ENCODE results near the gene LYRM4.

Gene LYRM4

DNA sequence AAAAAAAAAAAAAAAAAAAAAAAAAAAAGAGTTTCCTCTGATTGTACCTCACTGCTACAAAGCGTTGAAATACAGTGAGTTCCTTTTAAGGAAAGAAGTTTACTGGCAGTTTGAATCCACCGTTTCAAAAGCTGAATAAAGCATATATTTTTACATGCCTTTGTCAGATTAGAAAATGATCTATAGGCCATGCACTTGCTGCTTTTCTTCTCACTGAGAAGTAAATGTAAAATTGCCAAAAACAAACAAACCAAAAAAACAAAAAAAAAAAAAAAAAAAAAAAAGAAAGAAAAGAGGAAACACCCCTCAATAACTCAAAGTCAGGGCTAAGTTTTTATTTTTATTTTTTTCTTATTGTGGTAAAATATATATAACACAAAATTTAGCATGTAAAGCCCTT lies 81.9 kb downstream of the LYRM4 start:
- no peak overlapping the region for H3K4me3 ChIP-seq (ENCODE audit: low read depth in 1 of 2, low read length in 1 of 2)
- H3K4me1 ChIP-seq (ENCODE audit: control insufficient read depth in 1 of 2, insufficient read depth in 1 of 2, low read depth in 1 of 2, low read length in 1 of 2), result peaks cover 8 to 19% of the 10 kb centered on the region in 2 experiments
- TF ChIP-seq, protein P1, sequence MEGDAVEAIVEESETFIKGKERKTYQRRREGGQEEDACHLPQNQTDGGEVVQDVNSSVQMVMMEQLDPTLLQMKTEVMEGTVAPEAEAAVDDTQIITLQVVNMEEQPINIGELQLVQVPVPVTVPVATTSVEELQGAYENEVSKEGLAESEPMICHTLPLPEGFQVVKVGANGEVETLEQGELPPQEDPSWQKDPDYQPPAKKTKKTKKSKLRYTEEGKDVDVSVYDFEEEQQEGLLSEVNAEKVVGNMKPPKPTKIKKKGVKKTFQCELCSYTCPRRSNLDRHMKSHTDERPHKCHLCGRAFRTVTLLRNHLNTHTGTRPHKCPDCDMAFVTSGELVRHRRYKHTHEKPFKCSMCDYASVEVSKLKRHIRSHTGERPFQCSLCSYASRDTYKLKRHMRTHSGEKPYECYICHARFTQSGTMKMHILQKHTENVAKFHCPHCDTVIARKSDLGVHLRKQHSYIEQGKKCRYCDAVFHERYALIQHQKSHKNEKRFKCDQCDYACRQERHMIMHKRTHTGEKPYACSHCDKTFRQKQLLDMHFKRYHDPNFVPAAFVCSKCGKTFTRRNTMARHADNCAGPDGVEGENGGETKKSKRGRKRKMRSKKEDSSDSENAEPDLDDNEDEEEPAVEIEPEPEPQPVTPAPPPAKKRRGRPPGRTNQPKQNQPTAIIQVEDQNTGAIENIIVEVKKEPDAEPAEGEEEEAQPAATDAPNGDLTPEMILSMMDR (IDR thresholded peaks at IDR 0.05), result no peak
- H3K27ac ChIP-seq, result no peak overlapping the region
- H3K27me3 ChIP-seq, result no peaks in the 10 kb centered on the region
- no peaks in the 10 kb centered on the region for H3K36me3 ChIP-seq
- H3K9me3 ChIP-seq, result no peaks in the 10 kb centered on the region

DNA sequence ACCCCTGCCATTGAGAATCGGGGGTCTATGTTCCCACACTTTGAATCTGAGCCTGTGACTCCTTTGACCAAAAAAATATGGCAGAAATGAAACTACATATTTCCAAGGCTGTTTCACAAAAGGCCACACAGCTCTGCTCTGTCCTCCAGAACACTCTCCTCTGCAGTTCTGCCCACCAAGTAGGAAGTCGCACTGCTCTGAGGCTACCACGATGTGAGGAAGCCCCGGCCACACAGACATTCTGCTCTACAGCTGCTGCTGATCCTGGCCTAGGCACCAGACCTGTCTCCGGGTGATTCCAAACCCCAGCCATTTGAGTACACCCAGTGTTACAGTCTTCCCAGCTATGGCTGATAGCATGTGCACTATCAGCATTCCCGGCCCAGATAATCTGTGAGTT lies 85.1 kb downstream of the LYRM4 start:
- no peak overlapping the region for H3K27ac ChIP-seq
- peaks cover 0 to 10% of the 10 kb centered on the region in 2 experiments for H3K4me1 ChIP-seq (ENCODE audit: control insufficient read depth in 1 of 2, insufficient read depth in 1 of 2, low read depth in 1 of 2, low read length in 1 of 2)
- H3K9me3 ChIP-seq, result no peaks in the 10 kb centered on the region
- TF ChIP-seq, protein P1 (IDR thresholded peaks at IDR 0.05), result no peak
- H3K4me3 ChIP-seq (ENCODE audit: low read depth in 1 of 2, low read length in 1 of 2), result no peak overlapping the region
- H3K36me3 ChIP-seq, result no peaks in the 10 kb centered on the region
- no peaks in the 10 kb centered on the region for H3K27me3 ChIP-seq

DNA sequence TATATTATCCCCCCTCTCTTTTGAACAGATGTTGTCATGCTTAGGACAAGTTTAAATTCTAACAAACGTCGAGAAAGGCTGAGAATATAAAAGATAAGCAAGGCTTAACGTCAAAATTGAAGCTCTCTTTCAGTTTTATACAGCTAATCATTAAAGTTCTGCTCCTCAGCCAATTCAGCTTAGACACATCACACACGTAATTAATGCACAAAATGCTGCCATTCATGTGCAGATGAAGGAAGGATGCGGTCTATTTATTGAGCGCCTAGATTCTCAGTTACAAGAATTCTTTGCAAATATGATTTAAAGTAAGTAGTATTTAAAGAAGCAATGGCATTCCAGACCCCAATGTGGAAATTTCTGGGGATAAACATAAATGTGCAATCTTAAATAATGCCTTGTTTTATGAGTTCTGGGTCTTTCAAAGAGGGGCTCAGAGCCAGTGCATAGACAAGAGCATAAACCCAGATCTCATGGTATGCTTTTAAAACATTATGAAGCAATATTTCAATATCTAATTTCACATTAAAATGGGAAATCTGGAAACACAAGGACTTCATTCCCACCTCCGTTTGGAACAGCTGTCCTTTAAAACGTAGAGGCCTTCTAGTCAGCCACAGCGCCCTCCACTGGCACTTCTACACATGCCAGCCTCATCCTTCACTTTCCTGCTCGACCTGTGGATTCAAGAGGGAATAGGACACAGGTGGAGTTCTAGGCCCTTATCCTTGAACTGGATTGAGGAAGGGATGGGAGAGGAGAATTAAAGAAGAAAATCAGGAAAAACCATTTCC lies 85.8 kb downstream of the LYRM4 start:
- Histone ChIP-seq H3K27me3 (no peaks in the 10 kb centered on the region), H3K4me1 (ENCODE audit: control insufficient read depth in 1 of 2, insufficient read depth in 1 of 2, low read depth in 1 of 2, low read length in 1 of 2) (peaks cover 0 to 10% of the 10 kb centered on the region in 2 experiments), H3K27ac (no peak overlapping the region), H3K9me3 (no peaks in the 10 kb centered on the region), H3K4me3 (ENCODE audit: low read depth in 1 of 2, low read length in 1 of 2) (no peak overlapping the region), H3K36me3 (no peaks in the 10 kb centered on the region)
- TF ChIP-seq, protein P1 (IDR thresholded peaks at IDR 0.05), result no peak

DNA sequence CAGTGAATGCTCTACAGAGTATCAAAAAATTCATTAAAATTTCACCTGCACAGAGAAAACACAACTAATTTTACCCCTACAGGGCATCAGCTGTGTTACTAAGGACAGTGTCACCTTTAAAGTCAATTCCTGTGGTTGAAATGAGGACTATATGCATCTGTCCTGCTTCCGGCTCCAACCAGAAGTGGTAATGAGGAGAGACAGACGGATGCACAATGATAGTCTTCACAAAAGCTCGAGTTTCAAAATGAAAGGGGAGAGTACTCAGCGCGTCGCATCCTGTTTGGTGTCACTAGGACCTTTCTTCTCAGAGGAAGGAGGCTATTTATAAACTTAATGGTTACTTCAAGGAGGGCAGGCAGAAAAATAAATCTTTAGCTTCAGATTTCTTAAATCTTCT lies 86.5 kb downstream of the LYRM4 start:
- Histone ChIP-seq H3K4me3 (ENCODE audit: low read depth in 1 of 2, low read length in 1 of 2) (no peak overlapping the region), H3K27ac (no peak overlapping the region)

DNA sequence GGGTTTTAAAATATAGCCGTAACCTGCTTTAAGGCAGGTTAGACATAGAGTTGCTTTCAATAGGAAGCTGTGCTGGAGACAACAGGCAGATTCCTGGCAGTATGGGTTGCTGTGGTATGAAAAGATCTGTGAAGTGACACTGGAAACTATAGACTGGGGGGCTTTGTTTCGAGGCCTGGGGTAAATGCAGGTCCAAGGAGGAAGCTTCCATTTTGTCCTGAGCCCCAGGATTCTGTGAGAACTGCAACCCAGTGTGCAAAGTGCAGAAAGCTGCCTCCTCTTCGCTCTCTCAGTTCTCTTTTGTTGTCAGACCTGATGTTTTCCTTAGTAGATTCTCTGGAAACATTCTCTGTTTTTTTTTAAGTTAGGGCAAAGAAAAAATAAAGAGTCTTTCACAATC lies 86.9 kb downstream of the LYRM4 start:
- TF ChIP-seq, protein P1 (IDR thresholded peaks at IDR 0.05), result no peak
- H3K27ac ChIP-seq, result no peak overlapping the region
- no peak overlapping the region for H3K4me3 ChIP-seq (ENCODE audit: low read depth in 1 of 2, low read length in 1 of 2)

More for the DNA sequence above, 86.5 kb downstream of the LYRM4 start:
- peaks cover 0 to 10% of the 10 kb centered on the region in 2 experiments for H3K4me1 ChIP-seq (ENCODE audit: control insufficient read depth in 1 of 2, insufficient read depth in 1 of 2, low read depth in 1 of 2, low read length in 1 of 2)
- H3K9me3 ChIP-seq, result no peaks in the 10 kb centered on the region
- H3K36me3 ChIP-seq, result no peaks in the 10 kb centered on the region
- no peaks in the 10 kb centered on the region for H3K27me3 ChIP-seq
- TF ChIP-seq, protein P1 (IDR thresholded peaks at IDR 0.05), result no peak

More for the DNA sequence above, 86.9 kb downstream of the LYRM4 start:
- Histone ChIP-seq H3K4me1 (ENCODE audit: control insufficient read depth in 1 of 2, insufficient read depth in 1 of 2, low read depth in 1 of 2, low read length in 1 of 2) (peaks cover 0 to 10% of the 10 kb centered on the region in 2 experiments), H3K27me3 (no peaks in the 10 kb centered on the region), H3K36me3 (no peaks in the 10 kb centered on the region), H3K9me3 (no peaks in the 10 kb centered on the region)
